Measurements from ENCODE around the gene LLGL2. TPM values are rescaled to one million over a fixed set of nuclear protein-coding genes. Genes with fewer than 3 reads are reported as not detected.

Gene LLGL2
- total RNA-seq, 1 donor from 2014 or later, result 2.0 TPM

DNA sequence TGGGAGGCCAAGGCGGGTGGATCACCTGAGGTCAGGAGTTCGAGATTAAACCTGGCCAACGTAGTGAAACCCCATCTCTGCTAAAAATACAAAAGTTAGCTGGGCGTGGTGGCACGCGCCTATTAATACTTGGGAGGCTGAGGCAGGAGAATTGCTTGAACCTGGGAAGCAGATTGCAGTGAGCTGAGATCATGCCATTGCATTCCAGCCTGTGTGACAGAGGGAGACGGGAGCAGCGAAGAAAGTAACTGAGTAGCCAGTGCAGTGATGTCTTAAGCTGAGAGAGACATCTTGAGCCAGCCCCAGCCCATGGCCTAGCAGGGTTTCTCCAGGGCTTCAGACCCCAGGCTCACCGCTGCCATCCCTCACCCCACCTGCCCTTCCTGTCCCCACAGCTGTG is 97.9 kb downstream of the LLGL2 start:
- TF ChIP-seq, protein P1, sequence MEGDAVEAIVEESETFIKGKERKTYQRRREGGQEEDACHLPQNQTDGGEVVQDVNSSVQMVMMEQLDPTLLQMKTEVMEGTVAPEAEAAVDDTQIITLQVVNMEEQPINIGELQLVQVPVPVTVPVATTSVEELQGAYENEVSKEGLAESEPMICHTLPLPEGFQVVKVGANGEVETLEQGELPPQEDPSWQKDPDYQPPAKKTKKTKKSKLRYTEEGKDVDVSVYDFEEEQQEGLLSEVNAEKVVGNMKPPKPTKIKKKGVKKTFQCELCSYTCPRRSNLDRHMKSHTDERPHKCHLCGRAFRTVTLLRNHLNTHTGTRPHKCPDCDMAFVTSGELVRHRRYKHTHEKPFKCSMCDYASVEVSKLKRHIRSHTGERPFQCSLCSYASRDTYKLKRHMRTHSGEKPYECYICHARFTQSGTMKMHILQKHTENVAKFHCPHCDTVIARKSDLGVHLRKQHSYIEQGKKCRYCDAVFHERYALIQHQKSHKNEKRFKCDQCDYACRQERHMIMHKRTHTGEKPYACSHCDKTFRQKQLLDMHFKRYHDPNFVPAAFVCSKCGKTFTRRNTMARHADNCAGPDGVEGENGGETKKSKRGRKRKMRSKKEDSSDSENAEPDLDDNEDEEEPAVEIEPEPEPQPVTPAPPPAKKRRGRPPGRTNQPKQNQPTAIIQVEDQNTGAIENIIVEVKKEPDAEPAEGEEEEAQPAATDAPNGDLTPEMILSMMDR (IDR thresholded peaks at IDR 0.05; ENCODE audit: borderline replicate concordance), result no peak
- Histone ChIP-seq H3K4me3 (no peak overlapping the region), H3K9me3 (replicated peaks) (no peaks in the 10 kb centered on the region), H3K27me3 (ENCODE audit: low read depth) (no peaks in the 10 kb centered on the region), H3K27ac (replicated peaks) (no peak overlapping the region), H3K36me3 (peaks cover 63% of the 10 kb centered on the region), H3K4me1 (peaks cover 13% of the 10 kb centered on the region)
- DNase-seq, result no peak
- intact Hi-C loops (cut with micrococcal nuclease), result no loop called here

DNA sequence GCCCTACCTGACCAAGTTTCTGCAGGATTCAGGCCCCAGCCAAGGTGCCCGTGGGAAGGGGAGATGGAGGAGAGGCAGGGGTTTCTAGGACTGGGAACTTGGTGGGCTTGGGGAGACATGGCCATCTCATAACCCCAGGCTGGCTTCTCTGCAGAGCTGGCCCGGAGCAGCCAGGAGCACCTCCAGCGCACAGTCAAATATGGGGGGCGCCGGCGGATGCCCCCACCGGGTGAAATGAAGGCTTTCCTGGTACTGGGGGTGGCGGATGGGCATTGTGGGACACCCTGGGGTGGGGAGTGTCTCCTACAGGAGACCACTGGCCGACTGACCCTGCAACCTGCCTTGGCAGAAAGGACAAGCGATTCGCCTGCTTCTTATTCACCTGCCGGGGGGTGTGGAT is 98.5 kb downstream of the LLGL2 start:
- DNase-seq, result no peak
- no peaks in the 10 kb centered on the region for H3K9me3 ChIP-seq (replicated peaks)
- H3K4me3 ChIP-seq, result no peak overlapping the region
- H3K27me3 ChIP-seq (ENCODE audit: low read depth), result no peaks in the 10 kb centered on the region
- intact Hi-C loops (cut with micrococcal nuclease), result no loop called here
- no peak overlapping the region for H3K27ac ChIP-seq (replicated peaks)
- H3K36me3 ChIP-seq, result peaks cover 63% of the 10 kb centered on the region
- peaks cover 13% of the 10 kb centered on the region for H3K4me1 ChIP-seq
- TF ChIP-seq, protein P1 (IDR thresholded peaks at IDR 0.05; ENCODE audit: borderline replicate concordance), result no peak

Small RNAs within 50 kb of the gene (microRNA-seq; reads per million reads assigned to microRNA genes)
- gene MIR6785, result not detected

Other genes with a start within 250 kb of the LLGL2 start
- gene SLC25A19, start 236.3 kb upstream of the LLGL2 start, total RNA-seq, result 16.0 TPM
- gene GRB2, start 120.0 kb upstream of the LLGL2 start, total RNA-seq, result 42.2 TPM
- 38.8 TPM for gene TMEM94, start 69.1 kb upstream of the LLGL2 start, total RNA-seq
- 34.3 TPM for gene CASKIN2, start 10.2 kb upstream of the LLGL2 start, total RNA-seq
- gene TSEN54, start 9.2 kb upstream of the LLGL2 start, total RNA-seq, result 6.8 TPM
- gene MYO15B, start 62.1 kb downstream of the LLGL2 start, total RNA-seq, result 43.0 TPM
- gene SMIM5, start 107.7 kb downstream of the LLGL2 start, total RNA-seq, result 14.0 TPM
- gene RECQL5, start 141.5 kb downstream of the LLGL2 start, total RNA-seq, result 17.3 TPM
- gene SAP30BP, start 141.6 kb downstream of the LLGL2 start, total RNA-seq, result 47.2 TPM
- 10.6 TPM for gene ITGB4, start 195.8 kb downstream of the LLGL2 start, total RNA-seq
- gene GALK1, start 239.5 kb downstream of the LLGL2 start, total RNA-seq, result 19.1 TPM

Measured in left ventricle myocardium inferior (tissue), 1 donor.